Naive B cell (primary cell): ENCODE measurements around the gene DMRT2. TPM values are rescaled to one million over a fixed set of nuclear protein-coding genes. Genes with fewer than 3 reads are reported as not detected.

Experiments used
- ATAC-seq, 2 donors: fragments of 150-1000 bp; cut with Tn5 transposase; 2 replicates each; pipeline ENCODE4 v1.10.0; 2021; ENCODE audit warnings: low read depth in 2 of 2, mild to moderate bottlenecking in 2 of 2, moderate library complexity in 2 of 2
- DNase-seq: peaks from one replicate; pipeline ENCODE4 v3.0.0; 2022
- H3K27ac Mint-ChIP-seq, 6 donors: one replicate each; pipeline ENCODE4 v1.8.0; 2020 to 2022; ENCODE audit warnings: mild to moderate bottlenecking in 6 of 6, mixed read lengths in 6 of 6, moderate library complexity in 5 of 6, inconsistent platforms in 2 of 6
- H3K27me3 Mint-ChIP-seq, 3 donors: one replicate each; pipeline ENCODE4 v1.8.0; 2021 to 2022; ENCODE audit warnings: mixed read lengths in 3 of 3, mild to moderate bottlenecking in 1 of 3
- H3K36me3 Mint-ChIP-seq, 2 donors: one replicate each; pipeline ENCODE4 v1.8.0; 2020 to 2022; ENCODE audit warnings: mixed read lengths in 2 of 2, inconsistent platforms in 1 of 2, mild to moderate bottlenecking in 1 of 2
- H3K4me1 Mint-ChIP-seq, 3 donors: one replicate each; pipeline ENCODE4 v1.8.0; 2020 to 2022; ENCODE audit warnings: mixed read lengths in 3 of 3, inconsistent platforms in 1 of 3, mild to moderate bottlenecking in 1 of 3, moderate library complexity in 1 of 3
- H3K4me3 Mint-ChIP-seq, 8 donors: one replicate each; pipeline ENCODE4 v1.8.0; 2020 to 2022; ENCODE audit warnings: mild to moderate bottlenecking in 8 of 8, mixed read lengths in 8 of 8, moderate library complexity in 8 of 8, inconsistent platforms in 2 of 8
- H3K9me3 Mint-ChIP-seq, 7 donors: one replicate each; pipeline ENCODE4 v1.8.0; 2020 to 2022; ENCODE audit warnings: mixed read lengths in 7 of 7, mild to moderate bottlenecking in 5 of 7, inconsistent platforms in 2 of 7, moderate library complexity in 1 of 7
- polyA plus RNA-seq, 6 donors: library from polyadenylated mRNA; unstranded; fragments of 300-500 nt; fragmentation: Illumina TruSeq; gene quantifications; one replicate each; pipeline ENCODE4 v1.2.3, GENCODE V29; 2021; ENCODE audit warnings: low read depth in 6 of 6

DMRT2 gene
- polyA plus RNA-seq, 6 donors from 2014 or later: not detected

- peak overlapping the region in 4 of 8 donors; percentile 28 to 73 (median 52) for H3K4me3 Mint-ChIP-seq
Observed at GRCh38 chr9:1051210-1051583, 1.0 kb downstream of the DMRT2 start.

DNA sequence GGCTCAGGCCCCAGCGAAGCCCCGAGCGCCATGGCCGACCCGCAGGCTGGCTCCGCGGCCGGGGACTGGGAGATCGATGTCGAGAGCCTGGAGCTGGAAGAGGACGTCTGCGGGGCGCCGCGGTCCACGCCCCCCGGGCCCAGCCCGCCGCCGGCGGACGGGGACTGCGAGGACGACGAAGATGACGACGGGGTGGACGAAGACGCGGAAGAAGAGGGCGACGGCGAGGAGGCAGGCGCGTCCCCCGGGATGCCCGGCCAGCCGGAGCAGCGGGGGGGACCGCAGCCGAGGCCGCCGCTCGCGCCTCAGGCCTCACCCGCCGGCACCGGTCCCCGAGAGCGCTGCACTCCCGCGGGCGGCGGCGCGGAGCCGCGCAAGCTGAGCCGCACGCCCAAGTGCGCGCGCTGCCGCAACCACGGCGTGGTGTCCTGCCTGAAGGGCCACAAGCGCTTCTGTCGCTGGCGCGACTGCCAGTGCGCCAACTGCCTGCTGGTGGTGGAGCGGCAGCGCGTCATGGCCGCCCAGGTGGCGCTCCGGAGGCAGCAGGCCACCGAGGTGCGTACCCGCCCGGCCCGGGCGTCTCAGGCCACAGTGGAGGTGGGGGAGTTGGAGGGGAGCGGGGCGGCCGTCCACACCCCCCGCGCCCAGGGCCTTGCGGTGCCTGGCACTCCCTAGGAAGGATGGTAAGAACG, 1.6 kb downstream of the DMRT2 start:
- ATAC-seq (no peak), DNase-seq (no peak)
- peaks cover 16 to 30% of the 10 kb centered on the region in 2 donors for H3K36me3 Mint-ChIP-seq
- H3K4me1 Mint-ChIP-seq: peaks cover 18 to 50% (median 40%) of the 10 kb centered on the region in 3 donors
- no peak overlapping the region for H3K27ac Mint-ChIP-seq
- H3K4me3 Mint-ChIP-seq: peak overlapping the region in 4 of 8 donors; percentile 40 to 65 (median 52)
- peaks cover 5 to 38% (median 19%) of the 10 kb centered on the region in 7 donors for H3K9me3 Mint-ChIP-seq
- H3K27me3 Mint-ChIP-seq: peaks cover 75 to 82% (median 77%) of the 10 kb centered on the region in 3 donors

More at GRCh38 chr9:1051210-1051583, 1.0 kb downstream of the DMRT2 start:
- ATAC-seq (no peak), DNase-seq (no peak)
- peak overlapping the region in 2 of 6 donors; percentile 65 to 69 for H3K27ac Mint-ChIP-seq
- H3K36me3 Mint-ChIP-seq: peaks cover 14 to 30% of the 10 kb centered on the region in 2 donors
- H3K9me3 Mint-ChIP-seq: peaks cover 5 to 38% (median 20%) of the 10 kb centered on the region in 7 donors
- H3K27me3 Mint-ChIP-seq: peaks cover 71 to 81% (median 76%) of the 10 kb centered on the region in 3 donors
- H3K4me1 Mint-ChIP-seq: peaks cover 18 to 50% (median 43%) of the 10 kb centered on the region in 3 donors

DNA sequence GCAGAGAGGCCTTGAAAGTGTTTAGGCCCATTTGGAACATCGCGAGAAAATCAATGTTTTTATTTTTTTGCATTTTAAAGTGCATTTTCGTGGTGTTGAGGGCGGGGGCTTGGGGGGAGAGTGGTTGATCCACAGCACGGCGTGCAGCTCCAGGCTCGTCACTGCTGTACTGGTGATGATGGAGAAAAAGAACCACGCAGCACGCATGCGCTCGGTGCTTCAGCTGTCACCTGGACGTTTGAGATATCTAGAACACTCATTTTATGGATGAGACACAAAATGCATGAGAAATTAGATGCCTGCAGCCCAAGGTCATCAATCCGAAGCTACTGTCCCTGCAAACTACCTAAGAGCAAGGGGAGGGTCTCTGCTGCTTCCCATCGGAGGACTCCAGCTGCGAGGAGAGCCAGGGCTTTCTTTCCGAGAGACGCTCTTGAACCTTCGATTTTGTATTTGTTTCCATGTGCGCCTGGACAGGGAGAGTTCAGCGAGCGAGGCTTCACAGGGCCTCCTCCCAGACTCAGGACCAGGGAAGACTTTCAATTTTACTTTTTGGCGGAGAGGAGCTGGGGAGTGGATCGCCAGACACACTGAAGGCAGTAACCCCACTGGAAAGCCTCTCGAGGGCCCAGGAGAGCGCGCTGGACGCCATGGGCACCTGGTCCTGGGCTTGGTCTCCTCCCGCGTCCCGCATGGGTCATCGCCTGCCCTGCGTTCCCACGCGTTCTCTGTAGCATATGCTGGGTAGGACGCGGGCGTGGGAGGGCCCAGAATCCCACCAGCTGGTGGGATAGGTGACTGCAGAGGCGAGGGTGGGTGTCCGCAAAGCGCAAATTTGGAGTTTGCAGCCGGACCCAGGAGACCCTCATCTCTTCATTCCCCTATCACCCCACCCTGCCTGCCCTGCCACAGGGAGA, 2.5 kb downstream of the DMRT2 start:
- Mint-ChIP-seq H3K36me3 (peaks cover 18 to 23% of the 10 kb centered on the region in 2 donors), H3K4me1 (peaks cover 12 to 42% (median 32%) of the 10 kb centered on the region in 3 donors), H3K27me3 (peaks cover 73 to 78% (median 74%) of the 10 kb centered on the region in 3 donors), H3K27ac (peak overlapping the region in 1 of 6 donors; percentile 70), H3K9me3 (peaks cover 3 to 37% (median 19%) of the 10 kb centered on the region in 7 donors), H3K4me3 (peak overlapping the region in 7 of 8 donors; percentile 29 to 78 (median 53))
- no peak for ATAC-seq
- DNase-seq: no peak

DNA sequence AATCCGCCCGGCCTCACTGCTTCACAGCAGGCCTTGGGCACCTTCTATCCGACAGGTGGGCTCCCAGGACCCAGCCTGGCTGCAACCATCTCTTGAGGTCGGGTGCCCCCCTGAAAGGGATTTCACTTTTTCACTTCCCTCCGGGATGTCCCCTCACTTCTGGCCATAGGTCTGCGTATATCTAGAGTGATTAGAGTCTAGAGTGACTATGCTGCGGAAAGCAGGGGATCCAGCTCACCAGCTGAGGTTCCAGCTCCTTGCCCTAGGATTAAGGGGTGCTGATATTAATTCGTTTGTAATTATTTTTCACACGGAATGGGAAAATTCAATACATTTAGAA, 3.1 kb downstream of the DMRT2 start:
- Mint-ChIP-seq H3K4me3 (peak overlapping the region in 2 of 8 donors; percentile 44 to 49), H3K9me3 (peaks cover 3 to 34% (median 18%) of the 10 kb centered on the region in 7 donors), H3K27me3 (peaks cover 73 to 78% (median 74%) of the 10 kb centered on the region in 3 donors), H3K4me1 (peaks cover 6 to 36% (median 25%) of the 10 kb centered on the region in 3 donors), H3K27ac (no peak overlapping the region), H3K36me3 (peaks cover 17 to 18% of the 10 kb centered on the region in 2 donors)
- DNase-seq: no peak
- no peak for ATAC-seq

DNA sequence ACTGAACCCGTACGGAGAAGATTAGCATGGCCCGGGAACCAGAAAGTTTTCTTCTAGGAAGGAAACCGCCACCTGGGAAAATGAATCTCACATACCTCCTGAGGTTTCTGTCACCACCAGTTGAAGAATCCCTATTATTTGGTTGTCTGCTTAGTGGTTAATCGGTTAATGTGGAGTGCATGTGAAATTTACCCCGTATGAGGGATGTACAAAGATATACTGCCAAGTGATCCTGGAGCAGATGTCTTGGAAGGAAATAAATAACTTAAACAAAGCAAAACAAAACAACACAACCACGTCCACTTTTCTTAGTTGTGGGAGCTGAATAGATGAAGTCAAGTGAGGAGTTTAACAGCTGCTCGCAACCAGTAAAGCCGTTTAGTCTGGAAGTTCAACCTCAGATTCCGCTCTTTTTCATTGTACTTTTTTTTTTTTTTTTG, 3.8 kb downstream of the DMRT2 start:
- Mint-ChIP-seq H3K27me3 (peaks cover 66 to 72% (median 71%) of the 10 kb centered on the region in 3 donors), H3K27ac (no peak overlapping the region), H3K36me3 (peaks cover 10 to 13% of the 10 kb centered on the region in 2 donors), H3K4me1 (peaks cover 3 to 28% (median 21%) of the 10 kb centered on the region in 3 donors), H3K4me3 (no peak overlapping the region), H3K9me3 (peaks cover 3 to 27% (median 14%) of the 10 kb centered on the region in 7 donors)
- DNase-seq (no peak), ATAC-seq (no peak)

GRCh38 chr9:1055166-1055565, 5.0 kb downstream of the DMRT2 start:
- ATAC-seq: no peak
- Mint-ChIP-seq H3K27me3 (peaks cover 62 to 63% (median 62%) of the 10 kb centered on the region in 3 donors), H3K9me3 (peaks cover 0 to 15% (median 4%) of the 10 kb centered on the region in 7 donors), H3K4me3 (no peak overlapping the region), H3K27ac (no peak overlapping the region), H3K4me1 (peaks cover 0 to 20% (median 17%) of the 10 kb centered on the region in 3 donors), H3K36me3 (peaks cover 1 to 4% of the 10 kb centered on the region in 2 donors)
- DNase-seq: no peak

- DNase-seq (no peak), ATAC-seq (no peak)
- Mint-ChIP-seq H3K4me1 (peaks cover 0 to 3% (median under 1%) of the 10 kb centered on the region in 3 donors), H3K9me3 (peaks cover 0 to 10% (median 0%) of the 10 kb centered on the region in 7 donors), H3K36me3 (peaks cover 0 to 4% of the 10 kb centered on the region in 2 donors), H3K4me3 (no peak overlapping the region), H3K27ac (no peak overlapping the region), H3K27me3 (peaks cover 43 to 59% (median 51%) of the 10 kb centered on the region in 3 donors)
Observed at GRCh38 chr9:1057910-1058309, 7.8 kb downstream of the DMRT2 start.

DNA sequence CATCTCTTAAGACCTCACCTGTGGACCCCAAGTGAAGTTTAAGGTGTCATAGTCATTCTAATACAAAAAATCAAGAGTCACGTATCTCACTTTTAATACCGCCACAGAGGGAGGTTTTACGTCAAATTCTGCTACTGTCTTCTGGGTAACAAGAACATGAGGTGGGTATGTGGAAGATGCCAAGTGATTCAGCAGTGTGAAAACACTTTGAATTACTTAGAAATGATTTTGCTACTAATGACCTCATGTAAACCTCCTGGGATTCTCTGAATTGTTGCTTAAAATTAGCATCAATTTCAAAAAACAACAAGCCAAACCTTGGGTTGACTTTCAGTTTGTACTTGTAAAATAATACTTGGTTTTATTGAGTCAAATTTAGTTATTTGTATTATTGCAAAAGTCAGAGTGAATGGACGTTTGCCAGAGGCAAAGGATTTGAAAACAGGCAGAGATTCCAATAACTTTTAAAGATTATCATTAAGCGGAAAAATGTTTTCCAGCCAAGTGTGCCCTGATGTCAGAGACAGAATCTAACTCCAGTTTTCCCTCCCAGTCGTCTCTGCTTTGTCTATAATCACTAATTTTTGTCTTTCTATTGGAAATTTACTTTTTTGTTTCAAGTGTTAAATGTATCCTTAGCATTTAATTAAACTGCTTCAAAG, 8.8 kb downstream of the DMRT2 start:
- no peak overlapping the region for H3K4me3 Mint-ChIP-seq

GRCh38 chr9:1065130-1065529, 15.0 kb downstream of the DMRT2 start:
- H3K36me3 Mint-ChIP-seq: no peaks in the 10 kb centered on the region
- no peak for DNase-seq
- ATAC-seq: no peak
- no peaks in the 10 kb centered on the region for H3K4me1 Mint-ChIP-seq
- H3K27ac Mint-ChIP-seq: no peak overlapping the region
- peaks cover 16 to 44% (median 42%) of the 10 kb centered on the region in 3 donors for H3K27me3 Mint-ChIP-seq
- H3K9me3 Mint-ChIP-seq: peaks cover 0 to 27% (median 11%) of the 10 kb centered on the region in 7 donors
- H3K4me3 Mint-ChIP-seq: no peak overlapping the region

More for the DNA sequence above, 8.8 kb downstream of the DMRT2 start:
- peaks cover 0 to 4% of the 10 kb centered on the region in 2 donors for H3K36me3 Mint-ChIP-seq
- H3K4me1 Mint-ChIP-seq: no peaks in the 10 kb centered on the region
- ATAC-seq: no peak
- H3K9me3 Mint-ChIP-seq: peaks cover 0 to 3% (median 0%) of the 10 kb centered on the region in 7 donors
- no peak for DNase-seq
- H3K27ac Mint-ChIP-seq: no peak overlapping the region
- peaks cover 33 to 57% (median 40%) of the 10 kb centered on the region in 3 donors for H3K27me3 Mint-ChIP-seq

GRCh38 chr9:1070692-1071091, 20.5 kb downstream of the DMRT2 start:
- no peak for DNase-seq

GRCh38 chr9:1071730-1072129, 21.6 kb downstream of the DMRT2 start:
- Mint-ChIP-seq H3K9me3 (peaks cover 0 to 23% (median 8%) of the 10 kb centered on the region in 7 donors), H3K27me3 (peaks cover 29 to 48% (median 46%) of the 10 kb centered on the region in 3 donors), H3K36me3 (no peaks in the 10 kb centered on the region), H3K4me1 (no peaks in the 10 kb centered on the region), H3K27ac (no peak overlapping the region), H3K4me3 (peak overlapping the region in 1 of 8 donors; percentile 42)
- no peak for DNase-seq
- no peak for ATAC-seq

More at GRCh38 chr9:1070692-1071091, 20.5 kb downstream of the DMRT2 start:
- ATAC-seq: no peak
- H3K4me1 Mint-ChIP-seq: no peaks in the 10 kb centered on the region
- peaks cover 23 to 46% (median 41%) of the 10 kb centered on the region in 3 donors for H3K27me3 Mint-ChIP-seq
- peaks cover 0 to 27% (median 11%) of the 10 kb centered on the region in 7 donors for H3K9me3 Mint-ChIP-seq
- no peak overlapping the region for H3K4me3 Mint-ChIP-seq
- H3K27ac Mint-ChIP-seq: no peak overlapping the region
- H3K36me3 Mint-ChIP-seq: no peaks in the 10 kb centered on the region

DNA sequence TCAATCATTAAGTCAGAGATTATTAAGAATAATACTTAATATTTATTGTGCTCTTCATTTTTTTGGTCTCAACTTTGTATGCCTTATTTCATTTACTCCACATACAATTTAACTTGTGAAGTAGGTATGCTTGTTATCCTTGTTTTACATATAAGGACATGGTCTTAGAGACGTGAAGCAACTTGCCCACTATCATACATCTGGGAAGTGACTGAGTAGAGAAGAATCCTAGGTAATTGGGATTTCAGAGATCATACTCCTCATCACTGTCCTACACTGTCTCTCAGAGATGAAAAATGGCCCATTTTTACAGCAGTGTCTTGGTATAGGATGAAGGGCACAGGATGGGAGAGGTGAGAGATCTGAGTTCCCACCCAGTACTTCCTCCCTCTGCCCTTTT, 23.3 kb downstream of the DMRT2 start:
- H3K9me3 Mint-ChIP-seq: peaks cover 0 to 7% (median 0%) of the 10 kb centered on the region in 7 donors
- peaks cover 0 to 8% (median 4%) of the 10 kb centered on the region in 3 donors for H3K4me1 Mint-ChIP-seq
- peak overlapping the region in 1 of 6 donors; percentile 21 for H3K27ac Mint-ChIP-seq
- no peak overlapping the region for H3K4me3 Mint-ChIP-seq
- no peaks in the 10 kb centered on the region for H3K36me3 Mint-ChIP-seq
- peaks cover 34 to 44% (median 42%) of the 10 kb centered on the region in 3 donors for H3K27me3 Mint-ChIP-seq
- no peak for DNase-seq
- no peak for ATAC-seq
